H9 (cell line): ENCODE measurements around the gene ANO10. TPM values are rescaled to one million over a fixed set of nuclear protein-coding genes. Genes with fewer than 3 reads are reported as not detected.

Source experiments
- DNase-seq: peaks from one replicate; pipeline ENCODE4 v3.0.0-alpha.2; 2017
- H2AFZ ChIP-seq: one replicate; pipeline ENCODE4 v1.6.1; 2013; ENCODE audit warnings: mild to moderate bottlenecking, low read length, control low read depth, moderate library complexity
- H2AK5ac ChIP-seq: 2 replicates; pipeline ENCODE4 v1.6.1; 2013; ENCODE audit warnings: low read length, control low read depth, mixed read lengths; ENCODE audit not compliant: insufficient read length
- H2BK120ac ChIP-seq: one replicate; pipeline ENCODE4 v1.6.1; 2013; ENCODE audit warnings: low read depth, mild to moderate bottlenecking, low read length, control low read depth, inconsistent platforms; ENCODE audit not compliant: poor library complexity, severe bottlenecking
- H2BK12ac ChIP-seq: 2 replicates; pipeline ENCODE4 v1.6.1; 2013; ENCODE audit warnings: low read length, control low read depth, mixed read lengths, low read depth; ENCODE audit not compliant: insufficient read length
- H2BK15ac ChIP-seq: 2 replicates; pipeline ENCODE4 v1.6.1; 2013; ENCODE audit warnings: low read depth, low read length, control low read depth
- H2BK20ac ChIP-seq: one replicate; pipeline ENCODE4 v1.6.1; 2013; ENCODE audit warnings: low read depth, mild to moderate bottlenecking, low read length, control low read depth, inconsistent platforms; ENCODE audit not compliant: poor library complexity, severe bottlenecking
- H2BK5ac ChIP-seq: 2 replicates; pipeline ENCODE4 v1.6.1; 2013; ENCODE audit warnings: low read length, control low read depth, mixed read lengths; ENCODE audit not compliant: insufficient read length
- H3K14ac ChIP-seq: 2 replicates; pipeline ENCODE4 v1.6.1; 2013; ENCODE audit warnings: low read length, control low read depth; ENCODE audit not compliant: insufficient read depth
- H3K18ac ChIP-seq: 2 replicates; pipeline ENCODE4 v1.6.1; 2013; ENCODE audit warnings: low read depth, mild to moderate bottlenecking, mixed read lengths, low read length, control low read depth; ENCODE audit not compliant: insufficient read length
- H3K23ac ChIP-seq: 2 replicates; pipeline ENCODE4 v1.6.1; 2013; ENCODE audit warnings: low read length, control low read depth, mixed read lengths, low read depth; ENCODE audit not compliant: insufficient read length
- H3K23me2 ChIP-seq: 2 replicates; pipeline ENCODE4 v1.6.1; 2013; ENCODE audit warnings: low read depth, mild to moderate bottlenecking, mixed read lengths, low read length, control low read depth; ENCODE audit not compliant: insufficient read length, poor library complexity, severe bottlenecking
- H3K27ac ChIP-seq: 2 replicates; pipeline ENCODE4 v1.5.1; 2013; ENCODE audit warnings: low read length, control low read depth, mixed read lengths, low read depth; ENCODE audit not compliant: insufficient read length
- H3K27me3 ChIP-seq: 2 replicates; pipeline ENCODE4 v1.6.1; 2013; ENCODE audit warnings: low read length, control low read depth, inconsistent platforms; ENCODE audit not compliant: insufficient read depth
- H3K4ac ChIP-seq: 2 replicates; pipeline ENCODE4 v1.6.1; 2013; ENCODE audit warnings: low read depth, mild to moderate bottlenecking, control low read depth, inconsistent platforms, low read length, moderate library complexity
- H3K4me1 ChIP-seq: 2 replicates; pipeline ENCODE4 v1.6.1; 2013; ENCODE audit warnings: low read length, control low read depth, inconsistent platforms; ENCODE audit not compliant: insufficient read depth
- H3K4me2 ChIP-seq: 2 replicates; pipeline ENCODE4 v1.6.1; 2013; ENCODE audit warnings: low read length, control low read depth, mixed read lengths; ENCODE audit not compliant: insufficient read length, insufficient read depth
- H3K56ac ChIP-seq: 2 replicates; pipeline ENCODE4 v1.6.1; 2013; ENCODE audit warnings: low read depth, mild to moderate bottlenecking, mixed read lengths, low read length, control low read depth; ENCODE audit not compliant: insufficient read length
- H3K79me1 ChIP-seq: 2 replicates; pipeline ENCODE4 v1.6.1; 2013; ENCODE audit warnings: low read depth, mild to moderate bottlenecking, moderate library complexity, low read length, control low read depth, inconsistent platforms; ENCODE audit not compliant: insufficient read depth, poor library complexity, severe bottlenecking
- H3K79me2 ChIP-seq: 2 replicates; pipeline ENCODE4 v1.6.1; 2013; ENCODE audit warnings: low read length, control low read depth, inconsistent platforms; ENCODE audit not compliant: insufficient read depth
- H3K9ac ChIP-seq: 2 replicates; pipeline ENCODE4 v1.6.1; 2013; ENCODE audit warnings: low read length, control low read depth, mixed read lengths; ENCODE audit not compliant: insufficient read length; ENCODE audit errors: extremely low read depth
- H3K9me3 ChIP-seq: one replicate; pipeline ENCODE4 v1.6.1; 2013; ENCODE audit warnings: low read depth, low read length, inconsistent platforms; ENCODE audit not compliant: control insufficient read depth
- H3T11ph ChIP-seq: one replicate; pipeline ENCODE4 v1.6.1; 2013; ENCODE audit warnings: mild to moderate bottlenecking, low read length, control low read depth, inconsistent platforms
- H4K20me1 ChIP-seq: one replicate; pipeline ENCODE4 v1.6.1; 2013; ENCODE audit not compliant: control insufficient read depth, insufficient read length, insufficient read depth
- H4K5ac ChIP-seq: 2 replicates; pipeline ENCODE4 v1.6.1; 2013; ENCODE audit warnings: low read depth, mild to moderate bottlenecking, mixed read lengths, low read length, control low read depth; ENCODE audit not compliant: insufficient read length
- H4K8ac ChIP-seq: replicated peaks from 2 replicates; pipeline ENCODE4 v1.6.1; 2013; ENCODE audit warnings: low read length, control low read depth, mixed read lengths, low read depth; ENCODE audit not compliant: insufficient read length
- H4K91ac ChIP-seq: 2 replicates; pipeline ENCODE4 v1.6.1; 2013; ENCODE audit warnings: low read depth, mild to moderate bottlenecking, moderate library complexity, mixed read lengths, low read length, control low read depth; ENCODE audit not compliant: insufficient read length
- H3K27ac Mint-ChIP-seq, 3 experiments: 2 replicates in 2 of 3; 3 replicates in 1 of 3; pipeline ENCODE4 v1.8.0; 2020 to 2021; ENCODE audit warnings: mixed read lengths in 3 of 3, mild to moderate bottlenecking in 1 of 3, moderate library complexity in 1 of 3
- H3K27me3 Mint-ChIP-seq: 2 replicates; pipeline ENCODE4 v1.8.0; 2021; ENCODE audit warnings: low read depth, mild to moderate bottlenecking, moderate library complexity, mixed read lengths
- H3K36me3 Mint-ChIP-seq, 3 experiments: 2 replicates in 2 of 3; 3 replicates in 1 of 3; pipeline ENCODE4 v1.8.0; 2020 to 2021; ENCODE audit warnings: low read depth in 3 of 3, mixed read lengths in 3 of 3; ENCODE audit not compliant: insufficient read depth in 1 of 3
- H3K4me1 Mint-ChIP-seq, 2 experiments: 2 replicates each; pipeline ENCODE4 v1.8.0; 2020; ENCODE audit warnings: mixed read lengths in 2 of 2
- H3K4me3 Mint-ChIP-seq, 2 experiments: 2 replicates in 1 of 2; 3 replicates in 1 of 2; pipeline ENCODE4 v1.8.0; 2020 to 2021; ENCODE audit warnings: mild to moderate bottlenecking in 2 of 2, mixed read lengths in 2 of 2, moderate library complexity in 1 of 2
- H3K9me3 Mint-ChIP-seq, 2 experiments: 2 replicates in 1 of 2; 3 replicates in 1 of 2; pipeline ENCODE4 v1.8.0; 2020; ENCODE audit warnings: mild to moderate bottlenecking in 2 of 2, mixed read lengths in 2 of 2, moderate library complexity in 1 of 2
- WGBS: extraction: QIAGEN DNeasy Blood & Tissue Kit; methylation state at CpG from one replicate; pipeline ENCODE4 v1.1.7; 2013; ENCODE audit warnings: missing lambda C conversion rate, low lambda C conversion rate, mixed read lengths; ENCODE audit not compliant: insufficient read length; ENCODE audit errors: extremely low coverage; 5-methylcytosine and 5-hydroxymethylcytosine counted together
- total RNA-seq: library from RNA; stranded (reverse); gene quantifications from 2 replicates; pipeline ENCODE4 v1.2.1, GENCODE V29; 2021
- TF ChIP-seq, protein P1 (sequence below): fragments of 200-600 bp; sonication (generic); conservative IDR thresholded peaks from 3 replicates; pipeline ENCODE4 v1.8.0; 2021; ENCODE audit warnings: antibody characterized with exemption, mild to moderate bottlenecking

Gene ANO10
- total RNA-seq, 1 experiment from 2014 or later: 38.7 TPM

DNA sequence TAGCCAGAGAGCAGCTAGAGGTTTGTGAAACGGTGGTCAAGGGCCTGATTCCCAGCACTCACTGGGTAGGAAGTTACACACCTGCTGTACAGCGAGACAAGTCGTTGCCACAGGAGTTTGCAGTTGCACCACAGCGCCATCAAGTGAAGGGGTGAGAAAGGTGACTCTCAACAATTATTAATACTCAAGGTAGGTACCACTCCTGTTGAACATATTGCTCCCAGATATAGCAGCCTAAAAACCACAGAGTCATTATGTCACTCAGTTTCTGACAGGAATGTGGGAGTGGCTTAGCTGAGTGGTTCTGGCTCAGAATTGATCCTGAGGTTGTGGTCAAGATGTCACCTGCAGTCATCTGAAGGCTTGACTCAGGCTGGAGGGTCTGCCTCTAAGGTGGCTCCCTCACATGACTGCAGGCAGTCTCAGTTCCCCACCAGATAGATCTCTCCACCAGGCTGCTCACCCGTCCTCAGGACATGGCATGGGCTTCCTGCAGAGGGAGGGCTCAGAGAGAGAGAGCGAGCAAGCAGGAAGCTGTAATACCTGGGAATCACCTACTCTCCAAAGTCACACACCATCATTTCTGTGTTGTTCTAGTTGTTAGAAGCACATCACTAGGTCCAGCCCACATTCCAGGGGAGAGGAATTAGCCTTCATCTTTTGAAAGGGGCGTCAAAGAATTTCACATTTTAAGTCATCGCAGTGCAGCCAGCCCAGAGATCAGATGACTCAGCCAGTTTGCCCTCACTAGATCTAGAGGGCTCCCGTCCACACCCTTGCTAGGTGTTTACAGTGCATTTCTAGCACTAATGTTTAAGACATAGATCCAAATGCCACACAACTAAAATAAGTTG is 17.0 kb upstream of the ANO10 start:
- Mint-ChIP-seq H3K9me3 (no peaks in the 10 kb centered on the region), H3K27me3 (no peaks in the 10 kb centered on the region), H3K4me1 (peaks cover 9% of the 10 kb centered on the region in 2 experiments), H3K36me3 (no peaks in the 10 kb centered on the region), H3K27ac (peak overlapping the region in 1 of 3 experiments; percentile 9; a peak in 2 of 7 replicates), H3K4me3 (no peak overlapping the region)
- H3K4me1 ChIP-seq: no peaks in the 10 kb centered on the region
- WGBS: no CpG with 5 or more reads among the region's 9 CpGs
- H3K4ac ChIP-seq: no peak overlapping the region
- no peak overlapping the region for H3K27ac ChIP-seq
- no peak overlapping the region for H4K8ac ChIP-seq
- no peak overlapping the region for H3T11ph ChIP-seq
- H2BK20ac ChIP-seq: no peak overlapping the region
- no peak overlapping the region for H2BK15ac ChIP-seq
- no peaks in the 10 kb centered on the region for H3K79me2 ChIP-seq
- TF ChIP-seq, protein P1, sequence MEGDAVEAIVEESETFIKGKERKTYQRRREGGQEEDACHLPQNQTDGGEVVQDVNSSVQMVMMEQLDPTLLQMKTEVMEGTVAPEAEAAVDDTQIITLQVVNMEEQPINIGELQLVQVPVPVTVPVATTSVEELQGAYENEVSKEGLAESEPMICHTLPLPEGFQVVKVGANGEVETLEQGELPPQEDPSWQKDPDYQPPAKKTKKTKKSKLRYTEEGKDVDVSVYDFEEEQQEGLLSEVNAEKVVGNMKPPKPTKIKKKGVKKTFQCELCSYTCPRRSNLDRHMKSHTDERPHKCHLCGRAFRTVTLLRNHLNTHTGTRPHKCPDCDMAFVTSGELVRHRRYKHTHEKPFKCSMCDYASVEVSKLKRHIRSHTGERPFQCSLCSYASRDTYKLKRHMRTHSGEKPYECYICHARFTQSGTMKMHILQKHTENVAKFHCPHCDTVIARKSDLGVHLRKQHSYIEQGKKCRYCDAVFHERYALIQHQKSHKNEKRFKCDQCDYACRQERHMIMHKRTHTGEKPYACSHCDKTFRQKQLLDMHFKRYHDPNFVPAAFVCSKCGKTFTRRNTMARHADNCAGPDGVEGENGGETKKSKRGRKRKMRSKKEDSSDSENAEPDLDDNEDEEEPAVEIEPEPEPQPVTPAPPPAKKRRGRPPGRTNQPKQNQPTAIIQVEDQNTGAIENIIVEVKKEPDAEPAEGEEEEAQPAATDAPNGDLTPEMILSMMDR: peak; percentile 63
- H3K14ac ChIP-seq: no peak overlapping the region
- H4K5ac ChIP-seq: no peak overlapping the region
- no peak overlapping the region for H3K23ac ChIP-seq
- no peak overlapping the region for H2BK120ac ChIP-seq
- no peaks in the 10 kb centered on the region for H3K79me1 ChIP-seq
- H3K4me2 ChIP-seq: no peak overlapping the region
- H3K9ac ChIP-seq: no peak overlapping the region
- H3K27me3 ChIP-seq: no peaks in the 10 kb centered on the region
- peak; percentile 44 for DNase-seq
- H4K91ac ChIP-seq: no peak overlapping the region
- H2AFZ ChIP-seq: no peak overlapping the region
- no peak overlapping the region for H3K56ac ChIP-seq
- no peak overlapping the region for H2AK5ac ChIP-seq
- H2BK5ac ChIP-seq: no peak overlapping the region
- no peaks in the 10 kb centered on the region for H3K23me2 ChIP-seq
- H2BK12ac ChIP-seq: no peak overlapping the region
- H3K18ac ChIP-seq: no peak overlapping the region
- no peaks in the 10 kb centered on the region for H3K9me3 ChIP-seq
- no peaks in the 10 kb centered on the region for H4K20me1 ChIP-seq
